CD14-positive monocyte (primary cell): ENCODE measurements around the gene MYH9. TPM values are rescaled to one million over a fixed set of nuclear protein-coding genes. Genes with fewer than 3 reads are reported as not detected.
A peak's percentile ranks its signal among the peaks of the same experiment; 100 is the strongest.

Source experiments
- DNase-seq, 3 donors: peaks; one replicate each; pipeline ENCODE4 v3.0.0-alpha.2; 2011 to 2022
- H2AFZ ChIP-seq: 2 replicates; pipeline ENCODE4 v1.6.0; 2012; ENCODE audit warnings: mild to moderate bottlenecking, low read depth, low read length, inconsistent platforms; ENCODE audit not compliant: insufficient read depth, poor library complexity, severe bottlenecking
- H3K27ac ChIP-seq, 2 donors: 1 replicate in 1 of 2; 2 replicates in 1 of 2; pipeline ENCODE4 v1.5.1; 2012 to 2013; ENCODE audit warnings: low read length in 2 of 2, control low read depth in 1 of 2, inconsistent platforms in 1 of 2, low read depth in 1 of 2, mild to moderate bottlenecking in 1 of 2
- H3K27me3 ChIP-seq, 2 donors: one replicate each; pipeline versions ENCODE4 v1.6.0 to v1.6.1; 2011 to 2013; ENCODE audit warnings: low read length in 2 of 2; ENCODE audit not compliant: control insufficient read depth in 2 of 2, insufficient read depth in 2 of 2
- H3K36me3 ChIP-seq, 2 donors: replicated peaks in 1 of 2; 1 replicate in 1 of 2; 2 replicates in 1 of 2; pipeline versions ENCODE4 v1.5.1 to v1.6.1; 2012 to 2013; ENCODE audit warnings: low read length in 2 of 2, control low read depth in 1 of 2, inconsistent platforms in 1 of 2, mild to moderate bottlenecking in 1 of 2; ENCODE audit not compliant: insufficient read depth in 2 of 2, control insufficient read depth in 1 of 2
- H3K4me1 ChIP-seq, 2 donors: 1 replicate in 1 of 2; 2 replicates in 1 of 2; pipeline versions ENCODE4 v1.5.1 to v1.6.1; 2012 to 2013; ENCODE audit warnings: low read length in 2 of 2, control low read depth in 1 of 2, inconsistent platforms in 1 of 2, mild to moderate bottlenecking in 1 of 2, moderate library complexity in 1 of 2; ENCODE audit not compliant: insufficient read depth in 2 of 2, control insufficient read depth in 1 of 2
- H3K4me2 ChIP-seq: replicated peaks from 2 replicates; pipeline ENCODE3; 2012; ENCODE audit warnings: low read length, moderate library complexity, mild to moderate bottlenecking; ENCODE audit not compliant: poor library complexity, severe bottlenecking; ENCODE audit errors: extremely low read depth
- H3K4me3 ChIP-seq, 3 experiments: fragments of 200-600 bp in 1 of 3; sonication (generic) in 1 of 3; replicated peaks in 1 of 3; 1 replicate in 2 of 3; 2 replicates in 1 of 3; pipeline ENCODE4 v1.5.1; 2011 to 2013; ENCODE audit warnings: low read length in 3 of 3, mild to moderate bottlenecking in 3 of 3, control low read depth in 2 of 3, low read depth in 2 of 3, inconsistent platforms in 1 of 3, moderate library complexity in 1 of 3
- H3K79me2 ChIP-seq: 2 replicates; pipeline ENCODE4 v1.6.0; 2012; ENCODE audit warnings: mild to moderate bottlenecking, control low read depth, inconsistent platforms, low read length, moderate library complexity; ENCODE audit not compliant: insufficient read depth
- H3K9ac ChIP-seq: 2 replicates; pipeline ENCODE4 v1.6.0; 2017; ENCODE audit warnings: low read length, mild to moderate bottlenecking; ENCODE audit not compliant: insufficient read depth, poor library complexity, severe bottlenecking
- H3K9me3 ChIP-seq, 2 donors: replicated peaks in 1 of 2; 1 replicate in 1 of 2; 2 replicates in 1 of 2; pipeline versions ENCODE4 v1.5.1 to v1.6.1; 2012 to 2013; ENCODE audit warnings: low read length in 2 of 2, control low read depth in 1 of 2; ENCODE audit not compliant: control insufficient read depth in 1 of 2, insufficient read depth in 1 of 2
- H4K20me1 ChIP-seq: 2 replicates; pipeline ENCODE4 v1.6.0; 2012; ENCODE audit warnings: mild to moderate bottlenecking, low read length, control low read depth, moderate library complexity; ENCODE audit not compliant: insufficient read depth
- H3K27ac Mint-ChIP-seq, 7 donors: one replicate each; pipeline ENCODE4 v1.8.0; 2020; ENCODE audit warnings: mild to moderate bottlenecking in 7 of 7, mixed read lengths in 7 of 7, moderate library complexity in 6 of 7, inconsistent platforms in 2 of 7
- H3K27me3 Mint-ChIP-seq, 3 donors: one replicate each; pipeline ENCODE4 v1.8.0; 2021 to 2022; ENCODE audit warnings: low read depth in 3 of 3, mild to moderate bottlenecking in 3 of 3, mixed read lengths in 3 of 3, moderate library complexity in 3 of 3, inconsistent platforms in 1 of 3
- H3K36me3 Mint-ChIP-seq, 2 donors: one replicate each; pipeline ENCODE4 v1.8.0; 2020; ENCODE audit warnings: mixed read lengths in 2 of 2, inconsistent platforms in 1 of 2, mild to moderate bottlenecking in 1 of 2
- H3K4me1 Mint-ChIP-seq: one replicate; pipeline ENCODE4 v1.8.0; 2020; ENCODE audit warnings: mild to moderate bottlenecking, mixed read lengths
- H3K4me3 Mint-ChIP-seq, 2 donors: one replicate each; pipeline ENCODE4 v1.8.0; 2020; ENCODE audit warnings: mild to moderate bottlenecking in 2 of 2, mixed read lengths in 2 of 2, moderate library complexity in 1 of 2
- H3K9me3 Mint-ChIP-seq, 7 donors: one replicate each; pipeline ENCODE4 v1.8.0; 2020 to 2022; ENCODE audit warnings: mixed read lengths in 7 of 7, mild to moderate bottlenecking in 6 of 7, moderate library complexity in 6 of 7, inconsistent platforms in 2 of 7
- CTCF ChIP-seq: fragments of 200-600 bp; IDR thresholded peaks from one replicate; pipeline ENCODE4 v1.8.0; 2022; ENCODE audit warnings: antibody characterized with exemption, mild to moderate bottlenecking
- WGBS: methylation state at CpG from one replicate; pipeline ENCODE4 v1.1.5; 2013; ENCODE audit warnings: missing lambda C conversion rate; ENCODE audit not compliant: insufficient coverage; 5-methylcytosine and 5-hydroxymethylcytosine counted together
- intact Hi-C, 2 donors: fragments of 100-400 bp; cut with micrococcal nuclease; formaldehyde crosslinking; loops; one replicate each; pipeline versions ENCODE4 v1.15.0 to v1.15.1; 2023
- polyA plus RNA-seq, 3 donors: library from polyadenylated mRNA; depleted of rRNA in 1 of 3; unstranded in 2 of 3; stranded (reverse) in 1 of 3; fragments of 300-500 nt in 2 of 3; fragments of >200 nt in 1 of 3; fragmentation: Illumina TruSeq in 2 of 3; gene quantifications; 1 replicate in 2 of 3; 2 replicates in 1 of 3; pipeline ENCODE4 v1.2.3, GENCODE V29; 2012 to 2021

The MYH9 gene
- polyA plus RNA-seq, 3 donors, result 35.6 to 163 (median 79.5) TPM

GRCh38 chr22:36337365-36338130 lies 50.2 kb downstream of the MYH9 start:
- H3K4me3 ChIP-seq, result peak overlapping the region in 1 of 3 experiments; percentile 3
- H3K9me3 ChIP-seq, result no peaks in the 10 kb centered on the region
- peak overlapping the region; percentile 22 for H3K4me2 ChIP-seq
- H2AFZ ChIP-seq, result no peak overlapping the region
- intact Hi-C loops, result no loop called here
- Mint-ChIP-seq H3K36me3 (peaks cover 77 to 97% of the 10 kb centered on the region in 2 donors), H3K9me3 (peaks cover 0 to 2% (median 0%) of the 10 kb centered on the region in 7 donors), H3K4me3 (no peak overlapping the region), H3K27ac (peak overlapping the region; percentile 69 to 91 (median 85)), H3K4me1 (peaks cover 67% of the 10 kb centered on the region), H3K27me3 (peaks cover 0 to 1% (median 0%) of the 10 kb centered on the region in 3 donors)
- no peak for TF ChIP-seq CTCF
- H3K79me2 ChIP-seq, result peaks cover 100% of the 10 kb centered on the region
- H3K4me1 ChIP-seq, result peaks cover 58 to 59% of the 10 kb centered on the region in 2 donors
- WGBS, result 5% methylated on average over 2 of the region's 8 CpGs
- H3K36me3 ChIP-seq, result peaks cover 77 to 90% of the 10 kb centered on the region in 2 donors
- H3K27me3 ChIP-seq, result no peaks in the 10 kb centered on the region
- H4K20me1 ChIP-seq, result peaks cover 100% of the 10 kb centered on the region
- H3K9ac ChIP-seq, result no peak overlapping the region
- H3K27ac ChIP-seq, result peak overlapping the region; percentile 54 to 92
- DNase-seq, result peak; percentile 27 to 46 (median 42)

GRCh38 chr22:36336246-36337182 lies 51.3 kb downstream of the MYH9 start:
- WGBS, result 87% methylated on average over 24 of the region's 26 CpGs
- intact Hi-C loops, result no loop called here
- Histone ChIP-seq H3K27ac (peak overlapping the region; percentile 54 to 92), H3K4me3 (no peak overlapping the region), H3K9me3 (no peaks in the 10 kb centered on the region), H3K27me3 (no peaks in the 10 kb centered on the region), H2AFZ (no peak overlapping the region), H3K9ac (no peak overlapping the region), H4K20me1 (peaks cover 100% of the 10 kb centered on the region), H3K36me3 (peaks cover 66 to 79% of the 10 kb centered on the region in 2 donors), H3K4me2 (no peak overlapping the region), H3K79me2 (peaks cover 100% of the 10 kb centered on the region), H3K4me1 (peaks cover 68 to 69% of the 10 kb centered on the region in 2 donors)
- Mint-ChIP-seq H3K27ac (peak overlapping the region; percentile 41 to 91 (median 80)), H3K36me3 (peaks cover 67 to 97% of the 10 kb centered on the region in 2 donors), H3K27me3 (no peaks in the 10 kb centered on the region), H3K4me1 (peaks cover 77% of the 10 kb centered on the region), H3K4me3 (no peak overlapping the region), H3K9me3 (peaks cover 0 to 2% (median 0%) of the 10 kb centered on the region in 7 donors)
- no peak for TF ChIP-seq CTCF
- DNase-seq, result no peak
